EH (cell line): Measurements from ENCODE around the gene SATL1.
"Not testable (repeated sequence)": the region's sequence is repeated elsewhere in the genome, so short reads cannot be mapped to it uniquely, and the experiment has no call there.

Source experiments
- DNase-seq: peaks from one replicate; pipeline ENCODE4 v3.0.0-alpha.2; 2015; ENCODE audit warnings: low read depth

SATL1 gene

GRCh38 chrX:85243761-85244449, at the start of gene SATL1, which contains the start of gene ZNF711:
Gene SATL1 (minus strand): TSS chrX:85243779. CDS start chrX:85108968, 134,811 bp downstream.
Gene ZNF711 (plus strand): TSS chrX:85243991. CDS start chrX:85247573, 3,582 bp downstream.
- peak; percentile 47 for DNase-seq

- no peak for DNase-seq
These were observed 45.6 kb upstream of the SATL1 start for GRCh38 chrX:85288992-85289723.

- not testable (repeated sequence) for DNase-seq
These were observed 41.7 kb upstream of the SATL1 start for GRCh38 chrX:85285286-85285685.

GRCh38 chrX:85244450-85245211, 1.1 kb upstream of the SATL1 start:
- peak; percentile 15 for DNase-seq

GRCh38 chrX:85243155-85243554, 424 bp downstream of the SATL1 start:
- no peak for DNase-seq

GRCh38 chrX:85223359-85223758, 20.2 kb downstream of the SATL1 start:
- no peak for DNase-seq

- no peak for DNase-seq
These were observed 22.2 kb downstream of the SATL1 start for GRCh38 chrX:85221361-85221760.

- peak; percentile 0 for DNase-seq
These were observed 27.6 kb downstream of the SATL1 start for GRCh38 chrX:85215946-85216345.

- DNase-seq, result no peak
These were observed 29.6 kb downstream of the SATL1 start for GRCh38 chrX:85213792-85214530.

GRCh38 chrX:85203461-85203970, 40.1 kb downstream of the SATL1 start:
- no peak for DNase-seq

GRCh38 chrX:85196319-85196718, 47.3 kb downstream of the SATL1 start:
- DNase-seq, result no peak

- no peak for DNase-seq
These were observed 83.9 kb downstream of the SATL1 start for GRCh38 chrX:85159644-85160043.

GRCh38 chrX:85140964-85141363, 102.6 kb downstream of the SATL1 start:
- no peak for DNase-seq

- DNase-seq, result no peak
These were observed 104.2 kb downstream of the SATL1 start for GRCh38 chrX:85139422-85139821.

- no peak for DNase-seq
These were observed 107.2 kb downstream of the SATL1 start for GRCh38 chrX:85136409-85136808.

- DNase-seq, result no peak
These were observed 128.3 kb downstream of the SATL1 start for GRCh38 chrX:85115252-85115651.

- DNase-seq, result no peak
These were observed 128.8 kb downstream of the SATL1 start for GRCh38 chrX:85114776-85115175.

GRCh38 chrX:85114171-85114570, 129.4 kb downstream of the SATL1 start:
- no peak for DNase-seq

GRCh38 chrX:85113746-85114145, 129.8 kb downstream of the SATL1 start:
- DNase-seq, result no peak

- DNase-seq, result no peak
These were observed 131.3 kb downstream of the SATL1 start for GRCh38 chrX:85112293-85112692.

GRCh38 chrX:85111347-85111746, 132.2 kb downstream of the SATL1 start:
- DNase-seq, result peak; percentile 4

- DNase-seq, result no peak
These were observed 134.3 kb downstream of the SATL1 start for GRCh38 chrX:85109235-85109634.
